Prostate gland (tissue), 2 donors: ENCODE results near the gene TNS3. TPM values are rescaled to one million over a fixed set of nuclear protein-coding genes. Genes with fewer than 3 reads are reported as not detected.

Experiments
- DNase-seq: peaks from one replicate; pipeline ENCODE4 v3.0.0-alpha.2; 2019; ENCODE audit warnings: low spot score
- H3K27ac ChIP-seq, 2 donors: fragments of 200-600 bp; sonication (generic); 2 replicates each; pipeline ENCODE4 v1.5.1; 2017 to 2019
- H3K27me3 ChIP-seq: fragments of 200-600 bp; sonication (generic); replicated peaks from 2 replicates; pipeline ENCODE4 v1.5.1; 2019; ENCODE audit not compliant: insufficient read depth
- H3K36me3 ChIP-seq, 2 donors: fragments of 200-600 bp; sonication (generic); 1 replicate in 1 of 2; 2 replicates in 1 of 2; pipeline versions ENCODE4 v1.5.1 to v1.8.1; 2017 to 2019
- H3K4me1 ChIP-seq: fragments of 200-600 bp; sonication (generic); replicated peaks from 2 replicates; pipeline ENCODE4 v1.5.1; 2019
- H3K4me3 ChIP-seq, 2 donors: fragments of 200-600 bp; sonication (generic); 2 replicates each; pipeline ENCODE4 v1.5.1; 2017 to 2019
- H3K9me3 ChIP-seq: fragments of 200-600 bp; sonication (generic); 2 replicates; pipeline ENCODE4 v1.5.1; 2017
- POLR2A ChIP-seq: fragments of 450-650 bp; IDR thresholded peaks from one replicate; pipeline ENCODE4 v1.6.1; 2016; ENCODE audit warnings: antibody characterized with exemption, mild to moderate bottlenecking
- POLR2AphosphoS5 ChIP-seq: sonication (generic); formaldehyde crosslinking; IDR thresholded peaks from one replicate; pipeline ENCODE4 v1.6.1; 2017; ENCODE audit warnings: antibody characterized with exemption
- WGBS: methylation state at CpG from one replicate; pipeline ENCODE4 v1.1.5; 2018; 5-methylcytosine and 5-hydroxymethylcytosine counted together
- intact Hi-C: fragments of 100-400 bp; cut with DNase I; formaldehyde crosslinking; loops from one replicate; pipeline ENCODE4 v1.14.2; 2022
- total RNA-seq, 2 donors: library from RNA; depleted of rRNA; stranded (reverse); fragments of >200 nt; gene quantifications; one replicate each; pipeline ENCODE4 v1.1.0, GENCODE V29; 2016
- TF ChIP-seq, protein P1 (sequence below), 4 experiments: fragments of 200-600 bp in 2 of 4; fragments of 450-650 bp in 2 of 4; sonication (generic) in 2 of 4; IDR thresholded peaks; 1 replicate in 3 of 4; 2 replicates in 1 of 4; pipeline ENCODE4 v1.5.1; 2016 to 2019; ENCODE audit warnings: antibody characterized with exemption in 4 of 4, mild to moderate bottlenecking in 2 of 4, moderate library complexity in 2 of 4

The TNS3 gene
- total RNA-seq, 2 donors from 2014 or later: 19.5 to 95.8 TPM

GRCh38 chr7:47601119-47601880 is 19.4 kb upstream of the TNS3 start:
- Histone ChIP-seq H3K27me3 (no peaks in the 10 kb centered on the region), H3K4me3 (no peak overlapping the region), H3K9me3 (peaks cover 3% of the 10 kb centered on the region), H3K4me1 (no peaks in the 10 kb centered on the region), H3K36me3 (no peaks in the 10 kb centered on the region), H3K27ac (no peak overlapping the region)
- intact Hi-C loops: no loop called here
- TF ChIP-seq, protein P1, sequence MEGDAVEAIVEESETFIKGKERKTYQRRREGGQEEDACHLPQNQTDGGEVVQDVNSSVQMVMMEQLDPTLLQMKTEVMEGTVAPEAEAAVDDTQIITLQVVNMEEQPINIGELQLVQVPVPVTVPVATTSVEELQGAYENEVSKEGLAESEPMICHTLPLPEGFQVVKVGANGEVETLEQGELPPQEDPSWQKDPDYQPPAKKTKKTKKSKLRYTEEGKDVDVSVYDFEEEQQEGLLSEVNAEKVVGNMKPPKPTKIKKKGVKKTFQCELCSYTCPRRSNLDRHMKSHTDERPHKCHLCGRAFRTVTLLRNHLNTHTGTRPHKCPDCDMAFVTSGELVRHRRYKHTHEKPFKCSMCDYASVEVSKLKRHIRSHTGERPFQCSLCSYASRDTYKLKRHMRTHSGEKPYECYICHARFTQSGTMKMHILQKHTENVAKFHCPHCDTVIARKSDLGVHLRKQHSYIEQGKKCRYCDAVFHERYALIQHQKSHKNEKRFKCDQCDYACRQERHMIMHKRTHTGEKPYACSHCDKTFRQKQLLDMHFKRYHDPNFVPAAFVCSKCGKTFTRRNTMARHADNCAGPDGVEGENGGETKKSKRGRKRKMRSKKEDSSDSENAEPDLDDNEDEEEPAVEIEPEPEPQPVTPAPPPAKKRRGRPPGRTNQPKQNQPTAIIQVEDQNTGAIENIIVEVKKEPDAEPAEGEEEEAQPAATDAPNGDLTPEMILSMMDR (IDR thresholded peaks at IDR 0.05): no peak
- no peak for TF ChIP-seq POLR2AphosphoS5
- 78% methylated on average over 4 of the region's 4 CpGs for WGBS
- no peak for DNase-seq

DNA sequence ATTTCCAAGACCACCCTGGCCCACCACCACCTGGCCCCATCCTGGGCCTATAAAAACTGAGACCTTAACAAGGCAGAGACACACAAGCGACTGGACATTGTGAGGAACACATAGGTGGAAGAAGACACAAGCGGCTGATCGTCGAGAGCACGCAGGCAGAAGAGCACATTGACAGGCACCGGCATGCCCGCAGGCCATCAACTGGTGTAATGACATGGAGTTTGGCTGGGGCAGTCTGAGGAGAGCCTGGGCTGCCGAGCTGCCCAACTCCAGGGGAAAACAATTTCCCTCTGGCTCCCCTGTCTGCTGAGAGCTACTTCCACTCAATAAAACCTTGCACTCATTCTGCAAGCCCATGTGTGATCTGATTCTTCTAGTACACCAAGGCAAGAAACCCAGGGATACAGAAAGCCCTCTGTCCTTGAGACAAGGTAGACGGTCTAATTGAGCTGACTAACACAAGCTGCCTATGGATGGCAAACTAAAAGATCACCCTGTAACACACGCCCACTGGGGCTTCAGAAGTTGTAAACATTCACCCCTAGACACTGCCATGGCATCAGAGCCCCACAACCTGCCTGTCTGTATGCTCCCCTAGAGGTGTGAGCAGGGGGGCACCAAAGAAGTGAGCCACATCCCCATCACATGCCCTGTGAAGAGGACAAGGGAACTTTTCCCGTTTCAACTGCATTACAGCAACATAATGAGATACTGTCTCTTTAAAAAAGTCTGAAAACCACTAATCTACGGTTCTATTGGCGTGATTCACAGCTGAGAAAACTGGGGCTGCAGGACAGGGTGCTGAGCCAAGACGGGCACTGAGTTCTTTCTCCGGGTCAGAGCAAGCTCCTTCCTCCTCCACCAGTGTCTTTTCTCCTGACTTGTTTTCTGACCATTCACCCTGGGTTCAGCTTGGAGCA is 18.5 kb upstream of the TNS3 start:
- Histone ChIP-seq H3K27me3 (no peaks in the 10 kb centered on the region), H3K4me1 (no peaks in the 10 kb centered on the region), H3K36me3 (no peaks in the 10 kb centered on the region), H3K9me3 (peaks cover 3% of the 10 kb centered on the region), H3K27ac (no peak overlapping the region), H3K4me3 (no peak overlapping the region)
- intact Hi-C loops: no loop called here
- TF ChIP-seq POLR2A (no peak), POLR2AphosphoS5 (no peak)
- TF ChIP-seq, protein P1 (IDR thresholded peaks at IDR 0.05): no peak
- no peak for DNase-seq
- 33% methylated on average over 15 of the region's 15 CpGs for WGBS

DNA sequence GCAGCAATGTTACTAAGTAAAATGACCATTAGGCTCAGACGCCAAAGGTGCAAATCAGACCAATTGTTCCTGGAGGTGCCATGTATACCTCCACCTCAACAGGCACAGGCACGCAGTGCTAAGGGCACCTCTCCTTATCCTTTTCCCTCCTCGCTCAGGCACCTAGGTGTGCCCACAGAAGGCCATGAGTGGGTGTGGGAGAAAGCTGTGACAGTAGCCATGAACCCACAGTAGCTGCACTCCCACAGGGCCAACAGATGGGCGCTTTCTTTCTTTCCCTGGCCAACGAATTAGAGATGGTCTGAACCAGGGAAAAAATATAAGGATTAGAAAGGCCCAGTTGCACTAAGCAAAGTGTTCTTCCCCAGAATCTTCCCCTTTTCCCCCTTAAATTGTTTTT is 15.5 kb upstream of the TNS3 start:
- no peaks in the 10 kb centered on the region for H3K4me1 ChIP-seq
- H3K9me3 ChIP-seq: peaks cover 3% of the 10 kb centered on the region

DNA sequence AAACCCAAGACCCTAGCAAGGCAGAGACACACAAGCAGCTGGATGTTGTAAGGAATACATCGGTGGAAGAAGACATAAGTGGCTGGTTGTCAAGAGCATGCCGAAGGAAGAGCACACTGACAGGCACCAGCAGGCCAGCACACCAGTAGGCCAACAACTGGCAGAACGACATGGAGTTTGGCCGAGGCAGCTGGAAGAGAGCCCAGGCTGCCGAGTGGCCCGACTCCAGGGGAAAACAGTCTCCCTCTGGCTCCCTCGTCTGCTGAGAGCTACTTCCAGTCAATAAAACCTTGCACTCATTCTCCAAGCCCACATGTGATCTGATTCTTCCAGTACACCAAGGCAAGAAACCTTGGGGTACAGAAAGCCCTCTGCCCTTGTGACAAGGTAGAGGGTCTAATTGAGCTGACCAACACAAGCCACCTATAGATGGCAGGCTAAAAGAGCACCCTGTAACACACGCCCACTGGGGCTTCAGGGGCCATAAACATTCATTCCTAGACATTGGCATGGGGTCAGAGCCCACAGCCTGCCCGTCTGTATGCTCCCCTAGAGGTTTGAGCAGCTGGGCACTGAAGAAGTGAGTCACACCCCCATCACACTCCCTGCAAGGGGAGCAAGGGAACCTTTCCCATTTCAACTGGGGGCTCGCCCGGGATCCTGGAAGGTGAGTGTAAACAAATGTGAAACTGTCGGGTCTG is 14.7 kb upstream of the TNS3 start:
- H3K4me1 ChIP-seq: no peaks in the 10 kb centered on the region
- H3K36me3 ChIP-seq: no peaks in the 10 kb centered on the region
- TF ChIP-seq POLR2AphosphoS5: peak; percentile 14
- TF ChIP-seq, protein P1 (IDR thresholded peaks at IDR 0.05): no peak
- H3K27ac ChIP-seq: no peak overlapping the region
- no peaks in the 10 kb centered on the region for H3K27me3 ChIP-seq
- 54% methylated on average over 12 of the region's 12 CpGs for WGBS
- intact Hi-C loops: no loop called here
- peaks cover 3% of the 10 kb centered on the region for H3K9me3 ChIP-seq
- no peak overlapping the region for H3K4me3 ChIP-seq
- DNase-seq: no peak

More for the DNA sequence above, 15.5 kb upstream of the TNS3 start:
- intact Hi-C loops: no loop called here
- WGBS: 94% methylated on average over 5 of the region's 5 CpGs
- H3K27ac ChIP-seq: no peak overlapping the region
- no peak for TF ChIP-seq POLR2AphosphoS5
- TF ChIP-seq POLR2A: no peak
- TF ChIP-seq, protein P1 (IDR thresholded peaks at IDR 0.05): no peak
- no peaks in the 10 kb centered on the region for H3K36me3 ChIP-seq
- H3K4me3 ChIP-seq: no peak overlapping the region
- H3K27me3 ChIP-seq: no peaks in the 10 kb centered on the region
- no peak for DNase-seq
